HepG2 (cell line): ENCODE data around the gene NFX1. TPM values are rescaled to one million over a fixed set of nuclear protein-coding genes. Genes with fewer than 3 reads are reported as not detected.

Source experiments
- ATF7-NPFF ChIP-seq: sonication (generic); formaldehyde crosslinking; IDR thresholded peaks from 2 replicates; pipeline ENCODE4 v1.8.1; 2023; ENCODE audit warnings: mild to moderate bottlenecking, low read depth, missing genetic modification reagents, moderate library complexity
- CBX1 ChIP-seq: IDR thresholded peaks from one replicate; pipeline ENCODE4 v1.6.1; 2016; ENCODE audit warnings: antibody characterized with exemption, low read depth
- CHD4 ChIP-seq: fragments of 200-600 bp; sonication (generic); IDR thresholded peaks from 2 replicates; pipeline ENCODE4 v1.7.0; 2017; ENCODE audit warnings: mild to moderate bottlenecking, low read length, borderline replicate concordance
- EHMT2 ChIP-seq: fragments of 200-600 bp; sonication (generic); IDR thresholded peaks from 2 replicates; pipeline ENCODE4 v1.7.0; 2017; ENCODE audit warnings: antibody characterized with exemption, low read depth, low read length, borderline replicate concordance
- TP53 ChIP-seq: sonication (generic); formaldehyde crosslinking; conservative IDR thresholded peaks from 2 replicates; pipeline ENCODE4 v1.4.0; 2020; ENCODE audit warnings: missing genetic modification reagents
- U2AF1 ChIP-seq: fragments of 200-400 bp; formaldehyde crosslinking; optimal IDR thresholded peaks from 2 replicates; pipeline ENCODE3; 2017; ENCODE audit warnings: mild to moderate bottlenecking, low read depth, low read length
- ZNF253 ChIP-seq: sonication (generic); formaldehyde crosslinking; IDR thresholded peaks from 2 replicates; pipeline ENCODE4 v1.8.0; 2022; ENCODE audit warnings: mild to moderate bottlenecking, missing genetic modification reagents, borderline replicate concordance
- ZNF543 ChIP-seq: sonication (generic); formaldehyde crosslinking; IDR thresholded peaks from 2 replicates; pipeline ENCODE4 v1.4.0; 2020; ENCODE audit warnings: mild to moderate bottlenecking, missing genetic modification reagents
- ZNF737 ChIP-seq: sonication (generic); formaldehyde crosslinking; IDR thresholded peaks from 2 replicates; pipeline ENCODE4 v1.5.0; 2020; ENCODE audit warnings: missing genetic modification reagents, mild to moderate bottlenecking, borderline replicate concordance
- ZNF878 ChIP-seq: sonication (generic); formaldehyde crosslinking; IDR thresholded peaks from 2 replicates; pipeline ENCODE4 v1.8.1; 2023; ENCODE audit warnings: mild to moderate bottlenecking, missing genetic modification reagents, moderate library complexity
- polyA plus RNA-seq, 8 experiments: library from polyadenylated mRNA; depleted of rRNA in 3 of 8; stranded (reverse) in 7 of 8; unstranded in 1 of 8; fragments of >200 nt; fragmentation: Illumina TruSeq in 4 of 8; extraction: Trizol in 4 of 8; gene quantifications; 2 replicates each; pipeline versions ENCODE4 v1.2.1 to v1.2.3, GENCODE V29; 2011 to 2016; ENCODE audit warnings: low read depth in 4 of 8, missing spikeins in 1 of 8, mixed read lengths in 1 of 8; ENCODE audit not compliant: insufficient read depth in 1 of 8
- total RNA-seq, 5 experiments: library from RNA; depleted of rRNA; stranded (reverse); fragments of >200 nt; fragmentation: Illumina TruSeq; extraction: Trizol; gene quantifications; 2 replicates each; pipeline ENCODE4 v1.2.3, GENCODE V29; 2016; ENCODE audit warnings: low read depth in 1 of 5
- TF ChIP-seq, protein P1 (sequence below): IDR thresholded peaks from 2 replicates; pipeline ENCODE4 v1.6.1; 2018; ENCODE audit warnings: missing genetic modification reagents, mild to moderate bottlenecking, missing compliant biosample characterization
- TF ChIP-seq, protein P2 (sequence below): sonication (generic); formaldehyde crosslinking; IDR thresholded peaks from 2 replicates; pipeline ENCODE4 v1.4.0; 2020; ENCODE audit warnings: mild to moderate bottlenecking, missing genetic modification reagents
- TF ChIP-seq, protein P3 (sequence below): sonication (generic); formaldehyde crosslinking; IDR thresholded peaks from 2 replicates; pipeline ENCODE4 v1.4.0; 2020; ENCODE audit warnings: missing genetic modification reagents
- TF ChIP-seq, protein P4 (sequence below): sonication (generic); formaldehyde crosslinking; IDR thresholded peaks from 2 replicates; pipeline ENCODE4 v1.4.0; 2020; ENCODE audit warnings: mild to moderate bottlenecking, missing genetic modification reagents, borderline replicate concordance
- TF ChIP-seq, protein P5 (sequence below): sonication (generic); formaldehyde crosslinking; IDR thresholded peaks from 2 replicates; pipeline ENCODE4 v1.8.1; 2023; ENCODE audit warnings: mild to moderate bottlenecking, inconsistent platforms, moderate library complexity, missing genetic modification reagents, borderline replicate concordance

NFX1 gene
- total and polyA plus RNA-seq, 2 of the 13 experiments (the other 11 are each of a cell fraction or from before 2014, with no cell fraction given) = 23.9 to 27.5 TPM

DNA sequence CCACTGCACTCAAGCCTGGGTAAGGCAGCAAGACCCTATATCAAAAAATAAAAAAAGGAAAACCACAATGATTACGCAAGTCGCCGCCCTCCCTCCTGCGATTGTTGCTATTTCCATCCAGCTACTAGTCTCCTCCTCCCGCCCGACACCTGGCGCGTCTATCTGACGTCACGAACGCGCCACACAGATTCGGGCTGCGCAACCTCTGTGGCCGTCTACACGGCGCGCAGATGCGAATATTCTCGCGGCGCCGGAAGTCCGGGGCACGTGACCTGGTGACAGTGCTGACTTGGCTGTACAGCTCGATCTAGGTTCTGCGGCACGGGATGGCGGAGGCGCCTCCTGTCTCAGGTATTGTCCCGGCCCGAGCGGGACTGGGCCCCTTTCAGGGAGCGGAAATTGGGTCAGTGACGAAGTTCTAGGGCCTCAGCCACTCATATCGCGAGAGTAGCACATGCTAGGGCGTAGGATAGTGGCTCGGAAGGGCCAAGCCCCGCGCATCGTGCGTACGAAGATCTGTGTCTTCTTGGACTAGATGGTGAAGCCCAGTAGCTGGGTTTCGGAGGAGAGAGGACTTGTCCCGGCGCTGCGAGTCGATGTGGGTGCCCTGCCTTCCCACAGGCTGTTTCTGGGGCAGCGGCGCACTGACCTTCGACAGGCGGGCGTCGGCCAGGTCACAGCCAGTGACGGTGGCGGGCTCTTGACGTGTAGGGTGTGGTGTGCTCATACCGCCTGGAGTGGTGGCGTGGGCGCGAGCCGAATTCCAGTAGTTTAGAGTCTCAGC is at the start of gene NFX1 (continued):
- TF ChIP-seq, protein P1, sequence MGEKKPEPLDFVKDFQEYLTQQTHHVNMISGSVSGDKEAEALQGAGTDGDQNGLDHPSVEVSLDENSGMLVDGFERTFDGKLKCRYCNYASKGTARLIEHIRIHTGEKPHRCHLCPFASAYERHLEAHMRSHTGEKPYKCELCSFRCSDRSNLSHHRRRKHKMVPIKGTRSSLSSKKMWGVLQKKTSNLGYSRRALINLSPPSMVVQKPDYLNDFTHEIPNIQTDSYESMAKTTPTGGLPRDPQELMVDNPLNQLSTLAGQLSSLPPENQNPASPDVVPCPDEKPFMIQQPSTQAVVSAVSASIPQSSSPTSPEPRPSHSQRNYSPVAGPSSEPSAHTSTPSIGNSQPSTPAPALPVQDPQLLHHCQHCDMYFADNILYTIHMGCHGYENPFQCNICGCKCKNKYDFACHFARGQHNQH (CRISPR knock-in tag) = peak; percentile 94; the same call in 1 of the 2 replicates
- TF ChIP-seq, protein P2, sequence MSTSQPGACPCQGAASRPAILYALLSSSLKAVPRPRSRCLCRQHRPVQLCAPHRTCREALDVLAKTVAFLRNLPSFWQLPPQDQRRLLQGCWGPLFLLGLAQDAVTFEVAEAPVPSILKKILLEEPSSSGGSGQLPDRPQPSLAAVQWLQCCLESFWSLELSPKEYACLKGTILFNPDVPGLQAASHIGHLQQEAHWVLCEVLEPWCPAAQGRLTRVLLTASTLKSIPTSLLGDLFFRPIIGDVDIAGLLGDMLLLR (CRISPR knock-in tag) = peak; percentile 87
- TF ChIP-seq, protein P3, sequence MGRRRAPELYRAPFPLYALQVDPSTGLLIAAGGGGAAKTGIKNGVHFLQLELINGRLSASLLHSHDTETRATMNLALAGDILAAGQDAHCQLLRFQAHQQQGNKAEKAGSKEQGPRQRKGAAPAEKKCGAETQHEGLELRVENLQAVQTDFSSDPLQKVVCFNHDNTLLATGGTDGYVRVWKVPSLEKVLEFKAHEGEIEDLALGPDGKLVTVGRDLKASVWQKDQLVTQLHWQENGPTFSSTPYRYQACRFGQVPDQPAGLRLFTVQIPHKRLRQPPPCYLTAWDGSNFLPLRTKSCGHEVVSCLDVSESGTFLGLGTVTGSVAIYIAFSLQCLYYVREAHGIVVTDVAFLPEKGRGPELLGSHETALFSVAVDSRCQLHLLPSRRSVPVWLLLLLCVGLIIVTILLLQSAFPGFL (CRISPR knock-in tag) = 0 out of 2 replicates have a peak, but pooled peaks have one; percentile 37
- TF ChIP-seq TP53 (CRISPR knock-in tag) = 0 out of 2 replicates have a peak, but pooled peaks have one; percentile 68
- TF ChIP-seq ATF7-NPFF = peak; percentile 93
- peak; percentile 90 for TF ChIP-seq ZNF543 (CRISPR knock-in tag)
- TF ChIP-seq EHMT2 = no peak
- no peak; the same call in 1 of the 2 replicates for TF ChIP-seq CHD4
- TF ChIP-seq, protein P4, sequence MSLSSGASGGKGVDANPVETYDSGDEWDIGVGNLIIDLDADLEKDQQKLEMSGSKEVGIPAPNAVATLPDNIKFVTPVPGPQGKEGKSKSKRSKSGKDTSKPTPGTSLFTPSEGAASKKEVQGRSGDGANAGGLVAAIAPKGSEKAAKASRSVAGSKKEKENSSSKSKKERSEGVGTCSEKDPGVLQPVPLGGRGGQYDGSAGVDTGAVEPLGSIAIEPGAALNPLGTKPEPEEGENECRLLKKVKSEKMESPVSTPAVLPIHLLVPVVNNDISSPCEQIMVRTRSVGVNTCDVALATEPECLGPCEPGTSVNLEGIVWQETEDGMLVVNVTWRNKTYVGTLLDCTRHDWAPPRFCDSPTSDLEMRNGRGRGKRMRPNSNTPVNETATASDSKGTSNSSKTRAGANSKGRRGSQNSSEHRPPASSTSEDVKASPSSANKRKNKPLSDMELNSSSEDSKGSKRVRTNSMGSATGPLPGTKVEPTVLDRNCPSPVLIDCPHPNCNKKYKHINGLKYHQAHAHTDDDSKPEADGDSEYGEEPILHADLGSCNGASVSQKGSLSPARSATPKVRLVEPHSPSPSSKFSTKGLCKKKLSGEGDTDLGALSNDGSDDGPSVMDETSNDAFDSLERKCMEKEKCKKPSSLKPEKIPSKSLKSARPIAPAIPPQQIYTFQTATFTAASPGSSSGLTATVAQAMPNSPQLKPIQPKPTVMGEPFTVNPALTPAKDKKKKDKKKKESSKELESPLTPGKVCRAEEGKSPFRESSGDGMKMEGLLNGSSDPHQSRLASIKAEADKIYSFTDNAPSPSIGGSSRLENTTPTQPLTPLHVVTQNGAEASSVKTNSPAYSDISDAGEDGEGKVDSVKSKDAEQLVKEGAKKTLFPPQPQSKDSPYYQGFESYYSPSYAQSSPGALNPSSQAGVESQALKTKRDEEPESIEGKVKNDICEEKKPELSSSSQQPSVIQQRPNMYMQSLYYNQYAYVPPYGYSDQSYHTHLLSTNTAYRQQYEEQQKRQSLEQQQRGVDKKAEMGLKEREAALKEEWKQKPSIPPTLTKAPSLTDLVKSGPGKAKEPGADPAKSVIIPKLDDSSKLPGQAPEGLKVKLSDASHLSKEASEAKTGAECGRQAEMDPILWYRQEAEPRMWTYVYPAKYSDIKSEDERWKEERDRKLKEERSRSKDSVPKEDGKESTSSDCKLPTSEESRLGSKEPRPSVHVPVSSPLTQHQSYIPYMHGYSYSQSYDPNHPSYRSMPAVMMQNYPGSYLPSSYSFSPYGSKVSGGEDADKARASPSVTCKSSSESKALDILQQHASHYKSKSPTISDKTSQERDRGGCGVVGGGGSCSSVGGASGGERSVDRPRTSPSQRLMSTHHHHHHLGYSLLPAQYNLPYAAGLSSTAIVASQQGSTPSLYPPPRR (CRISPR knock-in tag) = peak; percentile 74
- peak; percentile 28; the same call in 1 of the 2 replicates for TF ChIP-seq ZNF737
- 0 out of 2 replicates have a peak, but pooled peaks have one; percentile 56 for TF ChIP-seq ZNF253
- peak; percentile 62; the same call in 1 of the 2 replicates for TF ChIP-seq ZNF878 (CRISPR knock-in tag)
- TF ChIP-seq CBX1 = peak; percentile 29
- TF ChIP-seq, protein P5, sequence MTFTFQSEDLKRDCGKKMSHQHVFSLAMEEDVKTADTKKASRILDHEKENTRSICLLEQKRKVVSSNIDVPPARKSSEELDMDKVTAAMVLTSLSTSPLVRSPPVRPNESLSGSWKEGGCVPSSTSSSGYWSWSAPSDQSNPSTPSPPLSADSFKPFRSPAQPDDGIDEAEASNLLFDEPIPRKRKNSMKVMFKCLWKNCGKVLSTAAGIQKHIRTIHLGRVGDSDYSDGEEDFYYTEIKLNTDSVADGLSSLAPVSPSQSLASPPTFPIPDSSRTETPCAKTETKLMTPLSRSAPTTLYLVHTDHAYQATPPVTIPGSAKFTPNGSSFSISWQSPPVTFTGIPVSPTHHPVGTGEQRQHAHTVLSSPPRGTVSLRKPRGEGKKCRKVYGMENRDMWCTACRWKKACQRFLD (CRISPR knock-in tag) = peak; percentile 95
- TF ChIP-seq U2AF1 = no peak
